ENCODE data around the gene CDK6.

- TF ChIP-seq CTCF (IDR thresholded peaks at IDR 0.05) = no peak
- no peak for TF ChIP-seq POLR2A (IDR thresholded peaks at IDR 0.05)
Measured at GRCh38 chr7:92729172-92729571, 107.2 kb downstream of the CDK6 start.

All from thyroid gland (tissue), 4 donors.